Sigmoid colon (tissue), 7 donors: ENCODE data around the gene EGFL6. TPM values are rescaled to one million over a fixed set of nuclear protein-coding genes. Genes with fewer than 3 reads are reported as not detected.

Experiments
- DNase-seq: peaks from one replicate; pipeline ENCODE4 v3.0.0-alpha.2; 2019
- H3K27ac ChIP-seq, 4 donors: fragments of 200-600 bp; sonication (generic); one replicate each; pipeline ENCODE4 v1.5.1; 2016 to 2019; ENCODE audit warnings: mild to moderate bottlenecking in 1 of 4
- H3K27me3 ChIP-seq, 3 donors: fragments of 200-600 bp; sonication (generic); one replicate each; pipeline ENCODE4 v1.5.1; 2019; ENCODE audit warnings: mild to moderate bottlenecking in 1 of 3
- H3K36me3 ChIP-seq, 4 donors: fragments of 200-600 bp; sonication (generic); one replicate each; pipeline ENCODE4 v1.5.1; 2016 to 2019
- H3K4me1 ChIP-seq, 4 donors: fragments of 200-600 bp; sonication (generic); one replicate each; pipeline ENCODE4 v1.5.1; 2017 to 2019
- H3K4me3 ChIP-seq, 4 donors: fragments of 200-600 bp; sonication (generic); one replicate each; pipeline ENCODE4 v1.5.1; 2017 to 2019; ENCODE audit warnings: mild to moderate bottlenecking in 2 of 4, moderate library complexity in 1 of 4
- H3K9me3 ChIP-seq, 4 donors: fragments of 200-600 bp in 3 of 4; sonication (generic) in 3 of 4; one replicate each; pipeline versions ENCODE4 v1.5.1 to v1.6.1; 2013 to 2019
- EP300 ChIP-seq, 4 donors: sonication (generic); formaldehyde crosslinking; IDR thresholded peaks; one replicate each; pipeline ENCODE4 v1.6.1; 2017; ENCODE audit warnings: antibody characterized with exemption in 4 of 4
- POLR2A ChIP-seq, 2 donors: fragments of 450-650 bp; IDR thresholded peaks; one replicate each; pipeline ENCODE4 v1.6.1; 2016; ENCODE audit warnings: antibody characterized with exemption in 2 of 2, mild to moderate bottlenecking in 2 of 2, moderate library complexity in 2 of 2
- POLR2AphosphoS5 ChIP-seq, 4 donors: sonication (generic); formaldehyde crosslinking; IDR thresholded peaks; one replicate each; pipeline ENCODE4 v1.6.1; 2017; ENCODE audit warnings: antibody characterized with exemption in 4 of 4
- WGBS, 2 donors: extraction: QIAGEN DNeasy Blood & Tissue Kit; methylation state at CpG; one replicate each; pipeline ENCODE4 v1.1.7; 2013; 5-methylcytosine and 5-hydroxymethylcytosine counted together
- intact Hi-C: fragments of 100-400 bp; cut with DNase I; formaldehyde crosslinking; loops from one replicate; pipeline ENCODE4 v1.15.1; 2023
- polyA plus RNA-seq, 3 donors: library from polyadenylated mRNA; stranded (reverse); fragments of 200-250 nt; gene quantifications; one replicate each; pipeline ENCODE4 v1.2.3, GENCODE V29; 2013
- total RNA-seq, 4 donors: library from RNA; depleted of rRNA; stranded (reverse); fragments of >200 nt; gene quantifications; one replicate each; pipeline ENCODE4 v1.1.0, GENCODE V29; 2016
- TF ChIP-seq, protein P1 (sequence below), 4 experiments: fragments of 450-650 bp in 3 of 4; fragments of 200-600 bp in 1 of 4; IDR thresholded peaks; one replicate each; pipeline ENCODE4 v1.5.1; 2016 to 2019; ENCODE audit warnings: antibody characterized with exemption in 4 of 4, mild to moderate bottlenecking in 3 of 4, moderate library complexity in 2 of 4
- donor health status: healthy with polysubstance abuse.
- donor health status: Bipolar disorder and iron deficiency.
- donor health status: healthy.

EGFL6 gene
- total and polyA plus RNA-seq, 7 donors, result 0.32 to 0.60 TPM; not detected in 5

GRCh38 chrX:13590914-13591313, 21.5 kb downstream of the EGFL6 start:
- DNase-seq, result no peak
- no peaks in the 10 kb centered on the region for H3K9me3 ChIP-seq
- no peaks in the 10 kb centered on the region for H3K36me3 ChIP-seq
- intact Hi-C loops, result no loop called here
- no peak for TF ChIP-seq EP300 (IDR thresholded peaks at IDR 0.05)
- TF ChIP-seq POLR2AphosphoS5 (IDR thresholded peaks at IDR 0.05), result no peak
- TF ChIP-seq POLR2A (IDR thresholded peaks at IDR 0.05), result no peak
- TF ChIP-seq, protein P1, sequence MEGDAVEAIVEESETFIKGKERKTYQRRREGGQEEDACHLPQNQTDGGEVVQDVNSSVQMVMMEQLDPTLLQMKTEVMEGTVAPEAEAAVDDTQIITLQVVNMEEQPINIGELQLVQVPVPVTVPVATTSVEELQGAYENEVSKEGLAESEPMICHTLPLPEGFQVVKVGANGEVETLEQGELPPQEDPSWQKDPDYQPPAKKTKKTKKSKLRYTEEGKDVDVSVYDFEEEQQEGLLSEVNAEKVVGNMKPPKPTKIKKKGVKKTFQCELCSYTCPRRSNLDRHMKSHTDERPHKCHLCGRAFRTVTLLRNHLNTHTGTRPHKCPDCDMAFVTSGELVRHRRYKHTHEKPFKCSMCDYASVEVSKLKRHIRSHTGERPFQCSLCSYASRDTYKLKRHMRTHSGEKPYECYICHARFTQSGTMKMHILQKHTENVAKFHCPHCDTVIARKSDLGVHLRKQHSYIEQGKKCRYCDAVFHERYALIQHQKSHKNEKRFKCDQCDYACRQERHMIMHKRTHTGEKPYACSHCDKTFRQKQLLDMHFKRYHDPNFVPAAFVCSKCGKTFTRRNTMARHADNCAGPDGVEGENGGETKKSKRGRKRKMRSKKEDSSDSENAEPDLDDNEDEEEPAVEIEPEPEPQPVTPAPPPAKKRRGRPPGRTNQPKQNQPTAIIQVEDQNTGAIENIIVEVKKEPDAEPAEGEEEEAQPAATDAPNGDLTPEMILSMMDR (IDR thresholded peaks at IDR 0.05), result no peak
- H3K27me3 ChIP-seq, result no peaks in the 10 kb centered on the region
- no peaks in the 10 kb centered on the region for H3K4me1 ChIP-seq
- 72 to 74% methylated on average over 5 of the region's 5 CpGs for WGBS, 2 donors
- H3K4me3 ChIP-seq, result no peak overlapping the region
- H3K27ac ChIP-seq, result no peak overlapping the region

GRCh38 chrX:13597874-13598273, 28.5 kb downstream of the EGFL6 start:
- Histone ChIP-seq H3K4me1 (no peaks in the 10 kb centered on the region), H3K4me3 (no peak overlapping the region), H3K27me3 (no peaks in the 10 kb centered on the region), H3K36me3 (no peaks in the 10 kb centered on the region), H3K9me3 (no peaks in the 10 kb centered on the region), H3K27ac (no peak overlapping the region)
- TF ChIP-seq, protein P1 (IDR thresholded peaks at IDR 0.05), result no peak
- no peak for TF ChIP-seq POLR2A (IDR thresholded peaks at IDR 0.05)
- no peak for TF ChIP-seq POLR2AphosphoS5 (IDR thresholded peaks at IDR 0.05)
- TF ChIP-seq EP300 (IDR thresholded peaks at IDR 0.05), result no peak
- WGBS, 2 donors, result 47 to 73% methylated on average over 4 of the region's 4 CpGs
- intact Hi-C loops, result no loop called here
- no peak for DNase-seq

GRCh38 chrX:13598877-13599276, 29.5 kb downstream of the EGFL6 start:
- TF ChIP-seq EP300 (IDR thresholded peaks at IDR 0.05) (no peak), POLR2A (IDR thresholded peaks at IDR 0.05) (no peak), POLR2AphosphoS5 (IDR thresholded peaks at IDR 0.05) (no peak)
- TF ChIP-seq, protein P1 (IDR thresholded peaks at IDR 0.05), result no peak
- Histone ChIP-seq H3K4me1 (no peaks in the 10 kb centered on the region), H3K36me3 (no peaks in the 10 kb centered on the region), H3K27ac (no peak overlapping the region), H3K27me3 (no peaks in the 10 kb centered on the region), H3K4me3 (no peak overlapping the region), H3K9me3 (no peaks in the 10 kb centered on the region)
- no peak for DNase-seq
- intact Hi-C loops, result no loop called here
- WGBS, 2 donors, result 78 to 85% methylated on average over 3 of the region's 3 CpGs

- no peaks in the 10 kb centered on the region for H3K4me1 ChIP-seq
- 89 to 93% methylated on average over 1 of the region's 1 CpG for WGBS, 2 donors
- no peaks in the 10 kb centered on the region for H3K27me3 ChIP-seq
- no peaks in the 10 kb centered on the region for H3K9me3 ChIP-seq
- H3K27ac ChIP-seq, result no peak overlapping the region
- H3K36me3 ChIP-seq, result no peaks in the 10 kb centered on the region
- no peak overlapping the region for H3K4me3 ChIP-seq
- TF ChIP-seq EP300 (IDR thresholded peaks at IDR 0.05), result no peak
- TF ChIP-seq, protein P1 (IDR thresholded peaks at IDR 0.05), result no peak
- intact Hi-C loops, result no loop called here
- DNase-seq, result no peak
Measured at GRCh38 chrX:13599491-13599890, 30.1 kb downstream of the EGFL6 start.

DNA sequence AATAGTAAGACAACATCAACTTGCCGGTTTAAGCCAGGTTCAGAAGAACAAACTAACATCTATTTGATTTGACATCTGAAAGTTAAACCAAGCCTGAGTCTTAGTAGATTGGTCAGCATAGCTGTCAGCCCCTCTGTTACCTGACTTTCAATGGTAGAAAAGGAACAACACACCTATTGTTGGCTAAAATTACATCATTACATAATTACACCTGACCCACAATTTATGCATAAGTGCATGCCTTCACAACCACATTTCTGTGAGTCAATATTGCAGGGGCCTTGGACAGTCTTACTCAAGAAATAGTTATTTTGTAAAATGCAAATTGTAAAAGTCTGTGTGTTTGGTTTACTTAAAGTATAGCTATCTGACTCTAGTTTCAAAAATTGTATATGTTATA, 36.2 kb downstream of the EGFL6 start:
- Histone ChIP-seq H3K4me3 (no peak overlapping the region), H3K9me3 (no peaks in the 10 kb centered on the region), H3K27me3 (no peaks in the 10 kb centered on the region), H3K27ac (no peak overlapping the region), H3K36me3 (no peaks in the 10 kb centered on the region), H3K4me1 (no peaks in the 10 kb centered on the region)
- no peak for TF ChIP-seq POLR2AphosphoS5 (IDR thresholded peaks at IDR 0.05)
- TF ChIP-seq EP300 (IDR thresholded peaks at IDR 0.05), result no peak
- TF ChIP-seq, protein P1 (IDR thresholded peaks at IDR 0.05), result no peak
- no peak for TF ChIP-seq POLR2A (IDR thresholded peaks at IDR 0.05)
- WGBS, 2 donors, result 83 to 95% methylated on average over 1 of the region's 1 CpG
- DNase-seq, result no peak
- intact Hi-C loops, result no loop called here
